Kidney (tissue), 14 donors: Measurements from ENCODE around the gene TAP1. TPM values are rescaled to one million over a fixed set of nuclear protein-coding genes. Genes with fewer than 3 reads are reported as not detected.

Source experiments
- DNase-seq, 5 donors: peaks; one replicate each; pipeline ENCODE4 v3.0.0-alpha.2; 2013 to 2020
- FAIRE-seq: peaks from 2 replicates; lab custom pipeline; 2012; peaks lifted over from hg19 to GRCh38; lab: Jason Lieb, UNC
- H3K27ac ChIP-seq, 2 donors: one replicate each; pipeline ENCODE4 v1.7.0; 2013; ENCODE audit warnings: low read depth in 2 of 2, low read length in 2 of 2, inconsistent platforms in 1 of 2
- H3K27me3 ChIP-seq: one replicate; pipeline ENCODE4 v1.7.1; 2013; ENCODE audit warnings: low read length, inconsistent platforms; ENCODE audit not compliant: control insufficient read depth, insufficient read depth
- H3K36me3 ChIP-seq, 3 donors: one replicate each; pipeline versions ENCODE4 v1.7.0 to v1.7.1; 2013; ENCODE audit warnings: low read length in 3 of 3, control low read depth in 1 of 3, inconsistent platforms in 1 of 3; ENCODE audit not compliant: insufficient read depth in 3 of 3, control insufficient read depth in 2 of 3
- H3K4me1 ChIP-seq, 3 donors: one replicate each; pipeline versions ENCODE4 v1.7.0 to v1.7.1; 2013; ENCODE audit warnings: low read length in 3 of 3, inconsistent platforms in 1 of 3, low read depth in 1 of 3; ENCODE audit not compliant: control insufficient read depth in 2 of 3, insufficient read depth in 2 of 3
- H3K4me3 ChIP-seq, 3 donors: one replicate each; pipeline versions ENCODE4 v1.7.0 to v1.8.1; 2013; ENCODE audit warnings: low read length in 3 of 3, control low read depth in 1 of 3, inconsistent platforms in 1 of 3
- H3K9ac ChIP-seq, 3 donors: one replicate each; pipeline versions ENCODE4 v1.7.0 to v1.7.1; 2013; ENCODE audit warnings: low read length in 3 of 3, control low read depth in 1 of 3, inconsistent platforms in 1 of 3
- H3K9me3 ChIP-seq, 3 donors: one replicate each; pipeline versions ENCODE4 v1.7.0 to v1.7.1; 2013; ENCODE audit warnings: low read length in 3 of 3, control low read depth in 1 of 3, inconsistent platforms in 1 of 3; ENCODE audit not compliant: control insufficient read depth in 2 of 3, insufficient read depth in 1 of 3
- intact Hi-C: fragments of 100-400 bp; cut with DNase I; formaldehyde crosslinking; loops from one replicate; pipeline ENCODE4 v1.11.1; 2022
- polyA plus RNA-seq: library from polyadenylated mRNA; stranded (reverse); fragments of 350-450 nt; fragmentation: Illumina TruSeq; extraction: RNeasy Lipid Tissue Mini Kit (QIAGEN cat#74804); gene quantifications from one replicate; pipeline ENCODE4 v1.2.3, GENCODE V29; 2014; ENCODE audit warnings: low read depth, low replicate concordance; ENCODE audit not compliant: insufficient read depth
- total RNA-seq: library from RNA; stranded (reverse); fragmentation: NEBNext Ultra II Directional; extraction: Animal tissue kit (Norgen Biotek cat#: 25700); gene quantifications from one replicate; pipeline ENCODE4 v1.2.1, GENCODE V29; 2021
- TF ChIP-seq, protein P1 (sequence below): IDR thresholded peaks from 3 replicates; pipeline ENCODE4 v1.5.1; 2012; ENCODE audit warnings: mild to moderate bottlenecking, moderate library complexity, borderline replicate concordance; ENCODE audit not compliant: insufficient read depth; ENCODE audit errors: extremely low read depth
- donor health status: control.
- donor health status: control.
- donor health status: control.
- donor health status: control.
- donor health status: control.
- donor health status: DM: yes; HTN: yes; CAD: no.
- donor health status: Normal renal cell carcinoma (clear cell type).

The TAP1 gene
- total and polyA plus RNA-seq, 2 donors from 2014 or later: 32.1 to 45.4 TPM

DNA sequence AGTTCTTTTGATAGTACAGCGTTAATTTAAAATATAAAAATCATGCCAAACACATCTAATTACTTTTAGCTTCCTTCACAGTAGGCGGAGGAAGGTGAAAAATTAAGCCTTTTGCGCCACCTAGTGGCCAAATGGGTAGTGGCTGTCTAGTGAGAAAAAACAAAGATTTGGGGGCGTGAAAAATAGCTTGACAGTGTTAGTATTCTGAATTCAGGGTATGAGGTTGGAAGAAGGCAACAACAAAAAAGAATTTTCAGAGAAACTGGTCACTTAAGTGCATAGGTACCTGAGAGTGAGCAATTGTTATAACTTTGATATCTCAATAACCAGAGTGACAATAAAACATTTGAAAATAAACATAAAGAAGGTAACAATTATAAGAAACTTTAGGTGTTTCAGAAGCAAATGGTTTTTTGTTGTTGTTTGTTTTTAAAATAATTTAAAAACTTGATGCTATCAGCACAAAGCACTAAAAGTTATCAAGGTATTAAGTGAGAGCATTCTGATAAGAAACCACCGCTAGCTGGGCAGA is 14.8 kb upstream of the TAP1 start:
- intact Hi-C loops: no loop called here
- Histone ChIP-seq H3K27ac (no peak overlapping the region), H3K9me3 (no peaks in the 10 kb centered on the region), H3K9ac (no peak overlapping the region), H3K27me3 (peaks cover 4% of the 10 kb centered on the region), H3K36me3 (no peaks in the 10 kb centered on the region), H3K4me3 (no peak overlapping the region), H3K4me1 (peaks cover 0 to 2% (median 0%) of the 10 kb centered on the region in 3 donors)
- FAIRE-seq (peak; percentile 98), DNase-seq (peak in 4 of 5 donors; percentile 75 to 91 (median 86))
- TF ChIP-seq, protein P1, sequence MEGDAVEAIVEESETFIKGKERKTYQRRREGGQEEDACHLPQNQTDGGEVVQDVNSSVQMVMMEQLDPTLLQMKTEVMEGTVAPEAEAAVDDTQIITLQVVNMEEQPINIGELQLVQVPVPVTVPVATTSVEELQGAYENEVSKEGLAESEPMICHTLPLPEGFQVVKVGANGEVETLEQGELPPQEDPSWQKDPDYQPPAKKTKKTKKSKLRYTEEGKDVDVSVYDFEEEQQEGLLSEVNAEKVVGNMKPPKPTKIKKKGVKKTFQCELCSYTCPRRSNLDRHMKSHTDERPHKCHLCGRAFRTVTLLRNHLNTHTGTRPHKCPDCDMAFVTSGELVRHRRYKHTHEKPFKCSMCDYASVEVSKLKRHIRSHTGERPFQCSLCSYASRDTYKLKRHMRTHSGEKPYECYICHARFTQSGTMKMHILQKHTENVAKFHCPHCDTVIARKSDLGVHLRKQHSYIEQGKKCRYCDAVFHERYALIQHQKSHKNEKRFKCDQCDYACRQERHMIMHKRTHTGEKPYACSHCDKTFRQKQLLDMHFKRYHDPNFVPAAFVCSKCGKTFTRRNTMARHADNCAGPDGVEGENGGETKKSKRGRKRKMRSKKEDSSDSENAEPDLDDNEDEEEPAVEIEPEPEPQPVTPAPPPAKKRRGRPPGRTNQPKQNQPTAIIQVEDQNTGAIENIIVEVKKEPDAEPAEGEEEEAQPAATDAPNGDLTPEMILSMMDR: peak; percentile 99

DNA sequence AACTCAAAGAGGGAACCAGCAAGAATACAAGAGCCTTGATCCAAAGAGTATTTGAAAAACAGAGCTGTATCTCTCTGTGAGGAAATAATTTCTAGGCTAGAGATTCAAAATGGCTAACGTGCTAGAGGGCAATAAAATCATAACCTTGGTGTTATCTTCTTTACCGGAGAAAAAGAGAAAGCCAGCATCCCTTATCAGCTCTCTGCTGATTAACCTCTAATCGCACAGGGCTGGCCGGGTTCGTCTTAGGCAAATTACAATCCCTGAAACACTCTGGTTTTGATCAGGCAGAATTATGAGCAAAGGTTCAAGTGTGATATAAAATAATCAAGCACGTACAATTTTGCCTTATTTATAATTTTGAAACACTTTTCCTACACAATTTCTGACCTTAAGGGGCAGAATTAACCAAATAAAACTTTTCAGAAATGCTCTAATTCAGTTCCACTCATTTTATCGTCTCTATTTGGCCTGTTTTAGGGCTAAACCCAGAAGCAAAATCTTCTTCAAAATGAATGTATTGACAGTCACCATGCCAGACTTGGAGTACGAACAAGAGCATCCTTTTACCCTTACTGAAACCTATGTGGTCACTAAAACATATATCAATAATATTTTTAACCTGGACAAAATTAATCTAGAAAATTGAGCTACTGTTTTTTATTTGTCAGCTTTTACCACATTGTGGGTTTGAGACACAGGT is 14.2 kb upstream of the TAP1 start:
- FAIRE-seq (no peak), DNase-seq (no peak)
- Histone ChIP-seq H3K9me3 (no peaks in the 10 kb centered on the region), H3K27me3 (peaks cover 4% of the 10 kb centered on the region), H3K27ac (no peak overlapping the region), H3K9ac (no peak overlapping the region), H3K4me3 (no peak overlapping the region), H3K36me3 (no peaks in the 10 kb centered on the region), H3K4me1 (peaks cover 0 to 2% (median 0%) of the 10 kb centered on the region in 3 donors)
- intact Hi-C loops: no loop called here
- TF ChIP-seq, protein P1: no peak

DNA sequence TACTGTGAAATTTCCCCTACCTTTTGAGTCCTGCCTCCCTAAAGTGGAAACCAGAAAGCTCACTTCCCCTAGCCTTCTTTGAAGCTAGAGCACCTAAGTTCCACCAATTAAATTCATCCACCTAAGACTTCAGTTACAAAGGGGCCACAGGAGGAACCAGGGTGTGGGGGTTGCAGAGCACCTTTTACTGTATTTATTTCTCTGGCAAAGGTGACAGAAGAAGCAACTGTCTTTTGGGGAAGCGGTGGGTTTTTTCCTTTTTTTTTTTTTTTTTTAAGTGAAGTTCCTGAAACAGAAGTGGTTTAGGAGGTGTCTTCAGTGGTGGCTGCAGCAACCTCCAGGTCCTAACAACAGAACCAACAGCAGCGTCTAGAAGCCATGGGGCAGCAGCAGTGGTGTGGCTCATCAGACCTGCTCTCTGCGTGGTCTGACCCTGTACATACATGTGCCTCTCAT is 13.5 kb upstream of the TAP1 start:
- Histone ChIP-seq H3K4me3 (no peak overlapping the region), H3K36me3 (no peaks in the 10 kb centered on the region), H3K9ac (no peak overlapping the region), H3K27ac (no peak overlapping the region), H3K4me1 (peaks cover 0 to 2% (median 0%) of the 10 kb centered on the region in 3 donors), H3K9me3 (no peaks in the 10 kb centered on the region), H3K27me3 (peaks cover 4% of the 10 kb centered on the region)
- FAIRE-seq: no peak
- TF ChIP-seq, protein P1: no peak
- intact Hi-C loops: no loop called here
- DNase-seq: no peak
